Measurements from ENCODE around the gene TTLL4.

TTLL4 gene

DNA sequence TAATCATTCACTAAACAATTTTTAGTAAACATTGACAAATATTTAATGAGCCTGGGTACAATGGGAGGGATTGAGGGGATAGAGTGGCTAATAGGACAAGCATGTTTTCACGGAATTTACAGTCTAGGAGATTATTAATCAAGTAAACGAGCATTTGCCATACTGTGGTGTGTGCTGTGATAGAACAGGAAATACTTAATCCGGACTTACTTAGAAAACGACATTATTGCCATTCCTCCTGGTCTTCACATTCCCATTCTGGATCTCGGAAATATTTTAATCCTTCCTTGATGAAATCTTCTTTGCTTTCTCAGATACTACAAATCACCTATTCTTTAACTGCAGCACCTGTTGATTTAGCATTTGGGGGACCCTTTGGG lies 905 bp downstream of the TTLL4 start:
- no peak for DNase-seq (ENCODE audit: low read depth in 2 of 2)

DNA sequence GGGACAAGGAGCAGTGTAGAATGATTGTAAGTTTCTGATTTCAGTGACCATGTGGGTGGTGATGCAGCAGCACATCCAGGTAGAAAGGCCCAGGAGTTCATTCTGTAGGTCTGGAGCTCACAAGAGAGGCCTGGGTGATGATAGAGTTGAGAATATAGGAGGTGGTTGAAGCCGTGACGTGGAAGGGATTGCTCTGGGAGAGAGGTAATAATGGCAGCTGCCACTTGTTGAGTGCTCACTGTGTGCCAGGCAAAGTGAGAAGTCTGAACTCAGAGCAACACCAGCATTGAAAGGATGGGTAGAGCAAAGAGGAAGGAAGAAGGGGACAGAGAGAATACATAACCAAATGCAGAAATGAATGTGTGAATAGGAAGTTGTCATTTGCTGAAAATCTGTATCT lies 3.3 kb downstream of the TTLL4 start:
- no peak for DNase-seq (ENCODE audit: low read depth in 2 of 2)

DNA sequence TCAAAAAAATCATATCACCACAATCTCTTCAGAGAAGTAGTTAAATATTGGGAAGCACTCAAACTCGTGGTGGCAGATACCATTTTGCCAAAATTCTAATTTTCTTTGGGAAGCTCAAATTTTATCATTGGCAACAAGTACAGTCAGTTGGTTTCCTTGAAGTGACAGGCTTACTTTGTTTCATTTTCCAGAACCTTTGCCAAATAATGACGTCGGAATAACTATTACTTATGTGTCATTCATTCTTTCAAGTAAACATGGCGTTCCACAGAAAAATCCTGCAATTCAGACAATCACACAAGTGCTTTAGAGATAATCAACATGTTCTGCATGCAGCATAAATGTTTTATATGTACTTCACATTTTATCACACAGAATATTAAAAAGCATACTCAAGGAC lies 5.4 kb downstream of the TTLL4 start:
- no peak for DNase-seq (ENCODE audit: low read depth in 2 of 2)

DNA sequence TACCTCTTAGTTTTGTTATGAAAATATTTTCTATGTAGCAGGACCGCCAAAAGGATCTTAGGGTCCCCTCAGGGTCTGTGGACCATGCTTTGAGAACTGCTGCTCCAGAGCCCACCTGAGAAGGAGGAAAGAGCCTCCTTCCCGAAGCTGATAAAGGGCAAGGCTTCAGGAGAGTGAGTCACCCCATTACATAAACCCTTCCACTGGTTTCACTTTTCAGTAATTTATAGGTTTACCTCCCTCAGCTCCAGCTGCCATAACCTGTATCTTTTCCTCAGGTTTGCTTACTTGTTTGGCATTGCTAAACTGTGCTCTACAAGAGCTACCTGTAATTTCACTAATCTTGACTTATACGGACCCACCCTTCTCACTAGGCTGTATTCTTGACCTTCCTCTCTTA lies 6.6 kb downstream of the TTLL4 start:
- DNase-seq (ENCODE audit: low read depth in 2 of 2): no peak

DNA sequence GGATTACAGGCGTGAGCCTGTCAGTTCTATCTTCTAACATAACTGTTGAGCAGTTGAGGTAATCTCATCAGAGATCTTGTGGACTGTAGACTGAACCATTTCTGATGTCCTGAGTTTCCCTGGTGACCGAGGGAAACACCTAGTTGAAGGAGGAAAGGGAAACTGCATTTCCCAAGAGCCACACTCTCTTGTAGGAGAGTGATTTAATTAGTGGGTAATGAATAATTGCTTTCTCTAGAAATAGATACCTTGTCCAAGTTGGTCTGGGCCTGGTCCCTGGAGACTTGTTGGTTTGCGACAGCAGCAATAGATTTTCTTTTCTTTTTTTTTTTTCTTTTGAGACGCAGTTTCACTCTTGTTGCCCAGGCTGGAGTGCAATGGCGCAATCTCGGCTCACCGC lies 7.4 kb downstream of the TTLL4 start:
- no peak for DNase-seq (ENCODE audit: low read depth in 2 of 2)

DNA sequence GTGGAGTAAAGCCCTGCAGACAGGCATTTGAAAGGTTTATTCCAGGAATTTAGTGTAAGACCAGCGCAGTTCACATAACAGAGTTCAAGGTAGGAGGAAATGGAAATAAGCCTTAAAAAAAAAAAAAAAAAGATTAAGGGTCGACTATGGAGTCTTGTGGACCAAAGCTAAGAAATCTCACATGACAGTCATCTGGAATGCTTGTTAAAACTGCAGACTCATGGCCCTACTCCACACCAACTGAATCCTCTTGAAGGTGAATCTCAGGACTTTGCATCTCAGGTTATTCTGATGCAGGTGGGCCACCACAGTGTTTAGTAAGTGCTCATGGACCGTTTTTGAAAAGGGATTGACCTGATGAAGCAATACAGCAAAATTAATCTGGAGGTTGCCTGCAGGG lies 8.8 kb downstream of the TTLL4 start:
- no peak for DNase-seq (ENCODE audit: low read depth in 2 of 2)

DNA sequence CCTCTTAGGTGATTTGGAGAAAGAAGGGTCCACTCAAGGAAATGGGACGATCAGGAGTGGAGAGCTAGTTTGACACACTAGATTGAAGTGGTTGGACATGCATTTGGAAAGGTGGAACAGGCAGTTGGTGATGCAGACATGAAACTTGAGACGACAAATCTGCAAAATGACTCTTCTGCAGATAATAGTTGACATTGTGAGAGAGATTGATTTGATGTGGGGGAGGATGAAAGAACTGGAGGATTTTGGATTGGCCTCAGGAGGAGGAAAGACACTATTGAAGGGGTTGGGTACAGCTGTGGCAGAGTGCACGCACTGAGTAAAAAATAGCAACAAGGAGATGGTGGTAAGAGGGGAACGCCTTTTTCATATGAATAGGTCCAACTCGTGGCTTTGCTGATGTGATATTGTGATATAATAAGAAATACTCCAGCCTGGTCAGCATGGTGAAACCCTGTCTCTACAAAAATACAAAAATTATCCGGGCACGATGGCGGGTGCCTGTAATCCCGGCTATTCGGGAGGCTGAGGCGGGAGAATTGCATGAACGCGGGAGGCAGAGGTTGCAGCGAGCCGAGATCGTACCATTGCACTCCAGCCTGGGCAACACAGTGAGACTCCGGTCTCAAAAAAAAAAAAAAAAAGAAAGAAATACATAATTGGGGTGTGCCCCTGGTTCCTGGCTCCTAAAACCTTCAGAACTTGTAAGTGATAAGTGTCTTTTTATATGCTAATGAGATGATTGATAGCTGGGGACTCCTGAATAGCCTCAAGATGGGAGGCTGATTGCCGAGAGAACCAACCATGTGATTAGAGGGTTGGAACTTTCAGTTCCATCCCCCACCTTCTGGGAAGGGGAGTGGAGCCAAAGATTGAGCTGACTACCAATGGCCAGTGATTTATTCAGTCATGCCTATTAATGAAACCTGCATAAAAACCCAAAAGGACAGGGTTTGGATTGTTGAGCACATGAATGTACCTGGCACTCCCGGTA lies 9.7 kb downstream of the TTLL4 start:
- no peak for DNase-seq (ENCODE audit: low read depth in 2 of 2)

DNA sequence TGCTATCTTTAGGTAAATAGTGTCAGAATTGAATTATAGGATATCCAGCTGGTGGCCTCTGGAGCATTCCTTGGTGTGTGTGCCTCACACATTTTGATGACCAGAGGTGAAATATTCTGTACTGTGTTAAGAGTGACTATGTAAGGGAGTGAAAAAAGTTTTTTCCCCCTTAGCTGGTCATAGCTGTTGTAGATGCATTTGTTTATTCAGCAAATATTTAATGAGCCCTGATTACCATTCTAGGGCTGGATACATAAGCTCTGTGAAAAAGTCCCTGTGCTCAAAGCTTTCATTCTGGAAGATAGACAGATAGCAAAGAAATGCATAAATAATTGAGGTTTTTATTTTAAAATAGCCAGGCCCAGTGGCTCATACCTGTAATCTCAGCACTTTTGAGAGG lies 10.9 kb downstream of the TTLL4 start:
- no peak for DNase-seq (ENCODE audit: low read depth in 2 of 2)

DNA sequence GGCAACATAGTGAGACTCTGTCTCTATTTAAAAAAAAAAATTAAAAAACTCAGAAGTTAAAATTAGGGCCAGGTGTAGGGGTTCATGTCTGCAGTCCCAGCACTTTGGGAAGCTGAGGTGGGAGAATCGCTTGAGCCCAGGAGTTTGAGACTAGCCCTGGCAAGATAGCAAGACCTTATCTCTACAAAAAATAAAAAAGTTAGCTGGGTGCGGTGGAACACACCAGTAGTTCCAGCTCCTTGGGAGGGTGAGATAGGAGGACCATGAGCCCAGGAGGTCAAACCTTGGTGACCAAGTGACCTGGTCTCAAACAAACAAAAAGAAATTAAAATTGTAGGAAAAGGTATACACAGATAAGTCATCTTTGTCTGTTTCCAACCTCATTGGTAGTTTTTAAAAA lies 11.3 kb downstream of the TTLL4 start:
- DNase-seq (ENCODE audit: low read depth in 2 of 2): no peak

DNA sequence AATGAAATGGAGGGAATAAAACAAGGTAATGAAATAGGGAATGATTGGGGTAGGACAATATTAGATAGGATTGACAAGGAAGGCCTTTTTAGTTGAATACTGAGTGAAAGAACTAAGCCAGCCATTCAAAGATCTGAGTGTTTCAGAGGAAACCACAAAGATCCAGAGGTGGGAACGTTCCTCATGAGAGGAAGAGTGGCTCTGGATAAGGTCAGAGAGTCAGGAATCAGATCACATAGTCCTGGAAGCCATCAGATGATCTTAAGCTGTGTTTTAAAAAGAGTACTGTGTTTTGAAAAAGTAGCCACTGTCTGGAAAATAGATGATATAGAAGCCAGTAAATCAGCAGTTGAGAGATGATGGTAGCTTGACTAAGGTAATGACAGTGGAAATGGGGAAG lies 11.8 kb downstream of the TTLL4 start:
- DNase-seq (ENCODE audit: low read depth in 2 of 2): no peak

DNA sequence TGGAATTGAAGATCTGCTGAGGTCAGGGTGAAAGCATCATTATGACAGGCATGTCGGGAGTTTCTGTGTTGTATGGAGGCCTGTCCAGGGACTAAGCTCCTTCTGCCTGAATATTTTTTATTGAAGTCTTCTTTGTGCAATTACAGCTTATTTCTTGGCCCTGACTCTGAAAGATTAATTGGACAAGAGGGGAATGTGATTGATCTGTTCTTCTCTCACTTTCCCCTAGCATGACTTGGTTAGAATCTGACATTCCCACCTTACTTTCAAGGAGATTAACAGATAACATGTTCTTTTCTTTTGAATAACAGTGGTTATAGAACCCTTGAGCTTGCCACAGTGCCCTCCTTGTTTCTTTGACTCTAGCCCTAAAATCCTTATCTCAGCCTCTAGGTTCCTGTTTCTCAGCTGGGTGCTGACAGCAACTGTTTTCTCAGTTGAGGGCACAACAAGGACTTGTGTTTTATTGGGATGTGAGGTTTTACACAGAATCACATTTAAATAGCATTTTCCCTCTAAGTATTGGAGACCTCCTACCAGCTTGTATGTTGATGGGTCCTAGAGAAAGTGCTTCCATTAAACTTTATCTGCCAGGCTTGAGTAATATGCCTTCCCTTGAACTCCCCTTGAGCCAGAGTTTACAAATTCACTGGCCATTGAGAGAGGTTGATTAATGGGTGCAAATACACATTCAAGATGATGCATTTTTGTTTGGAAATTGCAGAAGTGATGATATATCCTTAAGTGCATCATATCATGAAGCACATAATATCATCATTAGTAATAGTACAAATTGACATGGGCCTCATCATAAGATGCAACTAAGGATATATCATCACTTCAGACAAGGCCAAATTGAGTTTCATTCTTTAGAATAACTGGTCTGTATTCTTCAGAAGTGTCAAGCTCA lies 12.5 kb downstream of the TTLL4 start:
- DNase-seq (ENCODE audit: low read depth in 2 of 2): no peak

DNA sequence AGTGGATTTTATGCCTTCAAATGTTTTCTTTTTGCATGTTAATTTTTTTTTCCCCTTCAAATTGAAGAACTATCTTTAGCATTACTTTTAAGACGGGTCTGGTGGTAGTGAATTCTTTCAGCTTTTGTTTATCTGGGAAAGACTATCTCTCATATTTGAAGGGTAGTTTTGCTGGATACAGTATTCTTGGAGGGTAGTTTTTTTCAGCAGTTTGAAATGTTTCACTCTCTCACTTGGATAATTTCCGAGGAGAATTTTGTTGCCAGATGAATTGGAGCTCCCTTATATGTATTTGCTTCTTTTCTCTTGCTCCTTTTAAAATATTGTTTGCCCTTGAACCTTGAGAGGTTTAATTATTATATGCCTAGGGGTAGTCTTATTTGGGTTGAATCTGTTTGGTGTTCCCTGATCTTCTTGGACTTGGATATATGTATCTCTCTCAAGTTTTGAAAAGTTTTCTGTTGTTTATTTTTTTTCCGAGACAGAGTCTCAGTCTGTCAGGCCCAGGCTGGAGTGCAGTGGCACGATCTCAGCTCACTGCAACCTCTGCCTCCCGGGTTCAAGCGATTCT lies 15.5 kb downstream of the TTLL4 start:
- no peak for DNase-seq (ENCODE audit: low read depth in 2 of 2)

DNA sequence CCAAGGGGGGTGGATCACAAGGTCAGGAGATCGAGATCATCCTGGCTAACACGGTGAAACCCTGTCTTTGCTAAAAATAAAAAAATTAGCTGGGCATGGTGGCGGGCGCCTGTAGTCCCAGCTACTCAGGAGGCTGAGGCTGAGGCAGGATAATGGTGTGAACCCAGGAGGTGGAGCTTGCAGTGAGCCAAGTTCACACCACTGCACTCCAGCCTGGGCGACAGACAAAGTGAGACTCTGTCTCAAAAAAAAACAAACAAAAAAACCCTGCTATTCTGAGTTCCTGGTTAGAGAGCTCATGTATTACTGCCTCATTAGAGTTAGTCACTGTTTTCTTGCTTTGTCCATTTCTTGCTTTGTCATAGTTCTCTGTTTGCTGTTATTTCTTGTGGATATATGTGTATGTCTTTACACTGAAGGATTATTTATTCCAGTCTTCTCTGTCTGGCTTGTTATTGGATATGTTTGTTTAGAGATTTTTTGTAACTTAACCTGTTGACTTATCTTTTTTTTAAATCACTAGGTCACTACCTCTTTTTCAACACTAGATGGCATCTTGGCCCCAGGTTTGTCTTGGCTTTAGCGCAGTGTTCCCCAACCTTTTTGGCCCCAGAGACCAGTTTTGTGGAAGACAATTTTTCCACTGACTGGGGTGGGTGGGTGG lies 17.0 kb downstream of the TTLL4 start:
- DNase-seq (ENCODE audit: low read depth in 2 of 2): no peak

DNA sequence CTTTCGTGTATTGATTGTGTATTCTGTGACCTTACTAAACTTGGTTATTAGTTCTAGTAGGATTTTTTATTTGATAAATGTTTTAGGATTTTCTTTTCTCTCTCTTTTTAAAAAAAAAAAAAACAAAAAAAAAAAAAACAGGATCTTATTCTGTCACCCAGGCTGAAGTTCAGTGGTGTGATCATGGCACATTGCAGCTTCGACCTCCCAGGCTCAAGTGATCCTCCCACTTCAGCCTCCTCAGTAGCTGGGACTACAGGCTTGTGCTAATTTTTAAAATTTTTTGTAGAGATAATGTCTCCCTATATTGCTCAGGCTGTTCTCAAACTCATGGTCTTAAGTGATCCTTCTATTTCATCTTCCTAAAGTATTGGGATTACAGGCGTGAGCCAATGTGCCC lies 19.0 kb downstream of the TTLL4 start:
- DNase-seq (ENCODE audit: low read depth in 2 of 2): no peak

DNA sequence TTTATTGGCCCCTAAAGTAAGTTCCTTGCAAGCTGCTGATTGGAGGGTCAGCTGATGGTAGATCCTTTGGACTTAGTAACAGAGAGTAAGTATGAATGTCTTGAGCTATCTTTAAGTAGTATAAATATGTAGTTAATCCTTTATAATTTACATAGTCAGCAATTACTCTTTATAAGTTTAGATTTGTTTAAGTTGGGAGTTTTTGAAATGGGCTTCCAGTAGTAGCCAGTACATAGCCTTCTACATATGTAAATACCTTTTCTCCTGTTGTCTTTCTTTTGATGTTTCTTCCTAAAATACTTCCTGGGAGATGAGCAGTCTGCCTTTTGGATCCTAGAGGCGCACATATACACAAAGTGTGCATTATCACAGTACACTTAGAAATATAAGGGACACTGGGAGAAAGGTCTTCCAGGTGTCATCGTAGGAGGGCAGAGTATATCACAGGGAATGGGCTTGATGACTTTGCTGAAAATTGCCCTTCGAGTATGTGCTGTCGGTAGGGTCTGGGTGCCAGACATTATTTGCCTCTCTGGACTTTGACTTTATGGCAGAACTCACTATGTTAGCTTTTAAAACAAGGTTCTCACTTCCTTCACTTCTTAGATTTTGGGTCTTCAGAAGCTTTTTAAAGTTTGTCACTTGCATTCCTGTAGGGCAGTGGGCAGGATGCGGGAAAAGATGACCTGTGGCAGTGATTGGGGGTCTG lies 21.6 kb downstream of the TTLL4 start:
- DNase-seq (ENCODE audit: low read depth in 2 of 2): no peak

DNA sequence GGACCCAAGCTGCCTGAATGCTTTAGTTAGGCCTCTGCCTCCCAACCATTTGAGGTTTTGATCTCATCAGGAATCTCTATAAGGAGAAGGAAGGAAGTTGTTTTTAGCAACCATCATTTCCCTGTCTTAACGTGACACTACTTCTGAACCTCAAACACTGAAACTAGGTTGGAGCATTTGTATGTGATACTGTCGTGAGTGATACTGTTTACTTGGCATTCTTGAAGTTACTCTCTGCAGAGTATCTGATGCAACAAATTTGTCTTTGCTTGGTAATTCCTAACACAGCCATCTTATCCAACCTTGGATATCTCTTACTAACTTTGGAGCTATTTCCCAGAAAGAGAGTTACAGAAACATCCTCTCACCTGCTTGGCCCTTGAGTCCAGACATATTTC lies 22.1 kb downstream of the TTLL4 start:
- DNase-seq (ENCODE audit: low read depth in 2 of 2): no peak

DNA sequence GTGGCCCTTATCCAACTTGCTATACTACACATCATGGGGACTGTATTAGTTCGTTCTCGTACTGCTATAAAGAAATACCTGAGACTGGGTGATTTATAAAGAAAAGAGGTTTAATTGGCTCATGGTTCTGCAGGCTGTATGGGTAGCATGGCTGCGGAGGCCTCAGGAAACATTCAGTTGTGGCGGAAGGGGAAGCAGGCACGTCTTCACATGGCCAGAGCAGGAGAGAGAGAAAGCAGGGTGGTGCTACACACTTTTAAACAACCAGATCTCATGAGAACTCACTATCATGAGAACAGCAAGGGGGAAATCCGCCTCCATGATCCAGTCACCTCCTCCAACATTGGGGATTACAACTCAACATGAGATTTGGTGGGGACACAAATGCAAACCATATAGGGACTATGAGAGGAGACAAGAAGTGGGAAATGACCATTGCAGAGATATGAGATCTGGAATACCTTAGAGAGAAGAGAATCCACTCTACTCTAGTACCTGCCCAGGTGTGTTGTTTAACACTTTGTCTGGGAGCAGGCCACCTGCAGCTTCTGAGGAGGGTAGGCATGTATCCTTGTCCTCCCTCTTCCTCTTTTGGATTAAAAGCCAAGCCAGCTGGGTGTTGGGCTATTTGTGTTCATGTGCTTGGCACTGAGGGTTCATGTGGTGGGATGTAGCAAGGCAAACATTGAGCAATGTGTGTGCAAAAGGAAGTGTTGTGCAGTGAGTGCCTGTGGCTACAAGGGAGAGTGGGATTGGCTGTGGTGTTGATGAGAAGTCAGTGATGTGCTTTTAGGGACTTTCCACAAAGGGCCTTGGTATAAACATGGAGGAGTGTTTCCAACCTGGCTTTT lies 22.8 kb downstream of the TTLL4 start:
- no peak for DNase-seq (ENCODE audit: low read depth in 2 of 2)

DNA sequence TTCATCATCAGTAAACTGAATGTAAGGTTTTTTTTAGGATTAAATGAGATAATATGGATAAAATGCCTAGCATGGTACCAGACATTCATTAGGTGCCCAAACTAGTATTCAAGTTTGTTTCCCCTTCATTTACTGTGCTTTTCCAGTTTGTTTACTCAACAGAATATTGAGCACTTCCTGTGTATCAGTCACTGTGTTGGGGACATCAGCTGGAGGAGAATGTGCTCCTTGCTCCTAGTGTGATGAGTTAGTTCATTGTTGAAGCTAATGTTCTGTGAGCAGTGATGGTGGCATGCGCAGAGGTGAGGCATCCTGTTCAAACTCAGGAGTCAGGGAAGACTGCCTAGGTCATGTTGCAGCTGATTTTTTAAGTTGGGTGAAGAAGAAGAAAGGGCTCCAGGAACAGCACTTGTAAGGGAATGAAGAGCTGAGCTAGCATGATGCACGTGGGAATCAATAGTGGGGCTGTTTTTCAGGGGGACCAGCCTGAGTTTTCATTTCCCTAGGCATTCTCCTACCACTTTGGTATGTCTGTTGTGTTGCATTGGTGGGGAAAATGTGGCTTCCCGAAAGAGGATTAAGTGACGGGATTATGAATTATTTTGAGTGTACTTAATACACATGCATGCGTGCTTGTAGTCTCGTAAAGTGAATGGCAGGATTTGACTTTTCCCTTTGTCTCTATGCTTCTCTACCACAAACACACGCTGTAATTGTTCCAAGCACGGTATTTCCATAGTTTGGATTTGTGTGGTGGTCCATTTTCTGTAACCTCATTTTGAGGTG lies 23.7 kb downstream of the TTLL4 start:
- no peak for DNase-seq (ENCODE audit: low read depth in 2 of 2)

DNA sequence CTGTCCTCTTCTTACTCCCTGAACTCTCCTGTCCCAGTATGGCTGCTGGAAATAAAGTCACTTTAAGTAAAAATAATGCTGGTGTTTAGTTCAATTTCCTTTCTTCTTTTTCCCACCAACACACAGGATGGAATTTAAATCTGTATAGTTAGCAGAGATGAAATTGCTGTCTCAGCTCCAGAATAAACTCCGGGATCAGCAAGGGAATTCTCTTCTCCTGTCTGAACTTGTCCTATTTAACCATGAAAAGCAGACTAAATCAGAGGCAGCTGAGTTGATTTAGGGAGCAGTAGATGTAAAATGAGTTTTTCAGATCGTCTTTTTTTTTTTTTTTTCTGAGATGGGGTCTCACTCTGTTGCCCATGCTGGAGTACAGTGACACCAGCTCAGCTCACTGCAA lies 25.9 kb downstream of the TTLL4 start:
- no peak for DNase-seq (ENCODE audit: low read depth in 2 of 2)

DNA sequence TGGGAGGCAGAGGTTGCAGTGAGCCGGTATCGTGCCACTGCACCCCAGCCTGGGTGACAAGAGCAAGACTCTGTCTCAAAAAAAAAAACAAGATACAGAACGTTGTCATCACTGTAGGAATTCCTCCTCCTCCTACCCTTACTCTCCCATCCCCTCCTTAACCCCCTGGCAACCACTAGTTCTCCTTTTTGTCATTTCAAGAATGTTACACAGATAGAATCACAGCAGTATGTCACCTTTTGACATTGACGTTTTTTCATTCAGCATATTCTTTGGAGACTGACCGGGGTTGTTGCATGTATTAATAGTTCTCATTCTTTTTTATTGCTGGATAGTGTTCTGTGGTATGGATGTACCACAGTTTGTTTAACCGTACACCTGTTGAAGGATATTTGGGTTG lies 32.4 kb downstream of the TTLL4 start:
- DNase-seq (ENCODE audit: low read depth in 2 of 2): no peak
